ENCODE data around the gene HOXA6.

The HOXA6 gene

GRCh38 chr7:27162561-27163287 lies 15.2 kb upstream of the HOXA6 start:
- H4K20me1 ChIP-seq (ENCODE audit: insufficient read depth, low read length), result no peaks in the 10 kb centered on the region
- no peaks in the 10 kb centered on the region for H3K27me3 ChIP-seq (ENCODE audit: insufficient read depth, low read length, poor library complexity)
- no peak overlapping the region for H3K4me3 ChIP-seq (ENCODE audit: low read depth in 1 of 2, low read length in 2 of 2)
- H3K9ac ChIP-seq (ENCODE audit: low read depth, low read length), result no peak overlapping the region
- no peak overlapping the region for H3K4me2 ChIP-seq (ENCODE audit: insufficient read depth, low read length)
- TF ChIP-seq CTCF (IDR thresholded peaks at IDR 0.05; ENCODE audit: borderline replicate concordance, extremely low read depth, low read length, poor library complexity, severe bottlenecking) (no peak), EZH2 (IDR thresholded peaks at IDR 0.05; ENCODE audit: borderline replicate concordance, low read depth, low read length, severe bottlenecking) (no peak)
- DNase-seq, result no peak
- H2AFZ ChIP-seq (ENCODE audit: low read depth, low read length), result no peak overlapping the region
- ATAC-seq (ENCODE audit: insufficient read depth, low read depth), result no peak
- H3K4me1 ChIP-seq (ENCODE audit: insufficient read depth, low read length), result peaks cover 15% of the 10 kb centered on the region
- H3K36me3 ChIP-seq (ENCODE audit: insufficient read depth, low read length), result no peaks in the 10 kb centered on the region
- no peak overlapping the region for H3K27ac ChIP-seq (ENCODE audit: low read length)
- H3K79me2 ChIP-seq (ENCODE audit: insufficient read depth, low read length), result no peaks in the 10 kb centered on the region
- no peaks in the 10 kb centered on the region for H3K9me3 ChIP-seq (ENCODE audit: insufficient read depth, low read length, severe bottlenecking)

DNA sequence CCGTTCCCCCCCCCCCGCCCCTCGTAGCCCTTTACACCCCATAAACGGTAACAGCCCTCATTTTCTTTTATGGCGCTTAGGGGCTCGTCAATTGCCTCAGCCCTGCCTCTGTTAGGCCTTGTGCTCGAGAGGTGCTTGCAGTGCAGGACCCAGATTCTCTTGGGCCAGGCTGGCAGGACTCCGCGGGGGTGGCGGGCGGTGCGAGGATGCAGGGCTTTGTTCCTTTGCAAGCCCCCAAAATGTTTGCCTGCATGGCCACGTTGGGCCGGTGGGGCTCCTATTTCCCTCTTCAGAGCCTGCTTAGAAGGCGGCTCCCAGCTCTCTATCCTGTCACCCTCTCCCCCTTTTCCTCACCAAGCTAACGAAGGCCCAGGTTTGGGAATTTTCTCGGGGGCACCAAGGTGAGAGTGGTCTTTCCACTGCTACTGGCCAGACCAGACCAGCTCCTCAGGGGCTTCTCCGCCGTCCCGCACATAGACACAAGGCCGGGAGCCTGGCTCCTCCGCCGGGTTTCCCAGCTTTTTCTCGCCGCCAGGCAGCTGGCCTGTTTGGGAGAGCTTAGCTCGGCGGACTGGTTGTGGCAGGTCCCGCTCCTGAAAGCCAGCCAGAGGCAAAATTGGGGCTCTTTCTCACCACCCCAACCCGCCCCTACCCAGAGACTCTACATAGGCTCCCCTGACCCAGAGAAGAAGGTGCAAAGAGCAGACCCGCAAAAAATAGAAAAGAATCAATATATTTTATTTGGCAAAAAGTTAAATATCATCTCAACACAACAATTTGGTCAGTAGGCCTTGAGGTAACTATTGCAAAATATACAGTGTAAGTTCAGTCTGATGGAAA lies 14.4 kb upstream of the HOXA6 start:
- H3K27me3 ChIP-seq (ENCODE audit: insufficient read depth, low read length, poor library complexity), result no peaks in the 10 kb centered on the region

DNA sequence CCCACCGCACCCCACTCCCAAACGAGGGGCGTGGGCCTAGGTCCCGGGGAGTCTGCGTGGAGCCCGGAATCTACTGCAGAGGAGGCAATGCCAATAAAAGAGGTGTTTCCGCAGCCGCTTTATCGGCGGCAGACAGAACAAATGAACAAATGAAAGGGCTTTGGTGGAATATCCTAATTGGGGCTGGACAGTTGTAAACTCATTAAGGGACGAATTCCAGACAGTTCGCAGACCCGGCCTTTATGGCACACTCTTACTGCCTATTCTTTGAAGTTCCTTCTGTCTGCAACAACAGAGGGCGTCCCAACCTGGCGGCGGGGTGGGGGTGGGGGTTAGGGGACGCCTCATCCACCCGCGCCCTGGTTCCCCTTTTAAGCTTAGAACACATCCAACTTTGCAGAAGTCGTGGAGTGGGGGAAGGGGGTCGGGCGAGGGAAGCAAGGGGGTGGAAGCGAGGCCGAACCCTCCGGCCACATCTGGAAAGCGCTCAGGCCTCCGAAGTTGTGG lies 13.7 kb upstream of the HOXA6 start:
- ATAC-seq (ENCODE audit: insufficient read depth, low read depth), result no peak; the same call in 2 of the 3 replicates
- no peaks in the 10 kb centered on the region for H3K36me3 ChIP-seq (ENCODE audit: insufficient read depth, low read length)
- H2AFZ ChIP-seq (ENCODE audit: low read depth, low read length), result peak overlapping the region; percentile 97
- TF ChIP-seq CTCF (IDR thresholded peaks at IDR 0.05; ENCODE audit: borderline replicate concordance, extremely low read depth, low read length, poor library complexity, severe bottlenecking) (no peak), EZH2 (IDR thresholded peaks at IDR 0.05; ENCODE audit: borderline replicate concordance, low read depth, low read length, severe bottlenecking) (no peak)
- H3K4me1 ChIP-seq (ENCODE audit: insufficient read depth, low read length), result peaks cover 21% of the 10 kb centered on the region
- peak overlapping the region; percentile 80 for H3K27ac ChIP-seq (ENCODE audit: low read length)
- no peak for DNase-seq
- no peaks in the 10 kb centered on the region for H4K20me1 ChIP-seq (ENCODE audit: insufficient read depth, low read length)
- H3K4me2 ChIP-seq (ENCODE audit: insufficient read depth, low read length), result peak overlapping the region; percentile 93
- no peaks in the 10 kb centered on the region for H3K27me3 ChIP-seq (ENCODE audit: insufficient read depth, low read length, poor library complexity)
- H3K9ac ChIP-seq (ENCODE audit: low read depth, low read length), result peak overlapping the region; percentile 68
- H3K4me3 ChIP-seq (ENCODE audit: low read depth in 1 of 2, low read length in 2 of 2), result peak overlapping the region; percentile 15 to 64; a peak in 3 of 4 replicates
- H3K79me2 ChIP-seq (ENCODE audit: insufficient read depth, low read length), result no peaks in the 10 kb centered on the region
- H3K9me3 ChIP-seq (ENCODE audit: insufficient read depth, low read length, severe bottlenecking), result no peaks in the 10 kb centered on the region

More for the DNA sequence above, 14.4 kb upstream of the HOXA6 start:
- no peaks in the 10 kb centered on the region for H3K79me2 ChIP-seq (ENCODE audit: insufficient read depth, low read length)
- H3K36me3 ChIP-seq (ENCODE audit: insufficient read depth, low read length), result no peaks in the 10 kb centered on the region
- H3K9me3 ChIP-seq (ENCODE audit: insufficient read depth, low read length, severe bottlenecking), result no peaks in the 10 kb centered on the region
- no peak for TF ChIP-seq EZH2 (IDR thresholded peaks at IDR 0.05; ENCODE audit: borderline replicate concordance, low read depth, low read length, severe bottlenecking)
- TF ChIP-seq CTCF (IDR thresholded peaks at IDR 0.05; ENCODE audit: borderline replicate concordance, extremely low read depth, low read length, poor library complexity, severe bottlenecking), result no peak
- H2AFZ ChIP-seq (ENCODE audit: low read depth, low read length), result peak overlapping the region; percentile 54; the same call in 1 of the 2 replicates
- H3K9ac ChIP-seq (ENCODE audit: low read depth, low read length), result no peak overlapping the region
- H3K4me1 ChIP-seq (ENCODE audit: insufficient read depth, low read length), result peaks cover 20% of the 10 kb centered on the region
- H3K27ac ChIP-seq (ENCODE audit: low read length), result no peak overlapping the region
- H3K4me3 ChIP-seq (ENCODE audit: low read depth in 1 of 2, low read length in 2 of 2), result no peak overlapping the region
- H3K4me2 ChIP-seq (ENCODE audit: insufficient read depth, low read length), result no peak overlapping the region
- H4K20me1 ChIP-seq (ENCODE audit: insufficient read depth, low read length), result no peaks in the 10 kb centered on the region
- DNase-seq (no peak), ATAC-seq (ENCODE audit: insufficient read depth, low read depth) (no peak)

Measured in DND-41 (cell line).